ENCODE results near the gene CYP4F11. TPM values are rescaled to one million over a fixed set of nuclear protein-coding genes. Genes with fewer than 3 reads are reported as not detected.

Gene CYP4F11
- total RNA-seq, 1 donor from 2014 or later: not detected

- Mint-ChIP-seq H3K4me3 (ENCODE audit: unreplicated experiment) (no peak overlapping the region), H3K27ac (ENCODE audit: unreplicated experiment) (no peak overlapping the region), H3K36me3 (ENCODE audit: unreplicated experiment) (no peaks in the 10 kb centered on the region), H3K4me1 (ENCODE audit: low read depth, unreplicated experiment) (peaks cover 2% of the 10 kb centered on the region), H3K27me3 (ENCODE audit: unreplicated experiment) (peaks cover 5% of the 10 kb centered on the region), H3K9me3 (ENCODE audit: unreplicated experiment) (peaks cover 3% of the 10 kb centered on the region)
- no peak for TF ChIP-seq CTCF (IDR thresholded peaks at IDR 0.05; ENCODE audit: partially characterized antibody, unreplicated experiment)
- no peak for DNase-seq
Measured at GRCh38 chr19:15869873-15870272, 64.5 kb downstream of the CYP4F11 start.

- H3K4me1 Mint-ChIP-seq (ENCODE audit: low read depth, unreplicated experiment): peaks cover 2% of the 10 kb centered on the region
- peak; percentile 33 for TF ChIP-seq CTCF (IDR thresholded peaks at IDR 0.05; ENCODE audit: partially characterized antibody, unreplicated experiment)
- no peaks in the 10 kb centered on the region for H3K36me3 Mint-ChIP-seq (ENCODE audit: unreplicated experiment)
- peak; percentile 29 for DNase-seq
- H3K27me3 Mint-ChIP-seq (ENCODE audit: unreplicated experiment): peaks cover 5% of the 10 kb centered on the region
- no peak overlapping the region for H3K27ac Mint-ChIP-seq (ENCODE audit: unreplicated experiment)
- H3K9me3 Mint-ChIP-seq (ENCODE audit: unreplicated experiment): peaks cover 3% of the 10 kb centered on the region
- H3K4me3 Mint-ChIP-seq (ENCODE audit: unreplicated experiment): no peak overlapping the region
Measured at GRCh38 chr19:15869109-15869555, 65.2 kb downstream of the CYP4F11 start.

- Mint-ChIP-seq H3K36me3 (ENCODE audit: unreplicated experiment) (no peaks in the 10 kb centered on the region), H3K4me3 (ENCODE audit: unreplicated experiment) (no peak overlapping the region), H3K4me1 (ENCODE audit: low read depth, unreplicated experiment) (peaks cover 2% of the 10 kb centered on the region), H3K27ac (ENCODE audit: unreplicated experiment) (no peak overlapping the region), H3K9me3 (ENCODE audit: unreplicated experiment) (peaks cover 3% of the 10 kb centered on the region), H3K27me3 (ENCODE audit: unreplicated experiment) (peaks cover 8% of the 10 kb centered on the region)
- DNase-seq: no peak
- TF ChIP-seq CTCF (IDR thresholded peaks at IDR 0.05; ENCODE audit: partially characterized antibody, unreplicated experiment): no peak
Measured at GRCh38 chr19:15866636-15867035, 67.7 kb downstream of the CYP4F11 start.

GRCh38 chr19:15864824-15865223, 69.5 kb downstream of the CYP4F11 start:
- H3K27ac Mint-ChIP-seq (ENCODE audit: unreplicated experiment): no peak overlapping the region
- peaks cover 2% of the 10 kb centered on the region for H3K4me1 Mint-ChIP-seq (ENCODE audit: low read depth, unreplicated experiment)
- H3K36me3 Mint-ChIP-seq (ENCODE audit: unreplicated experiment): peaks cover 3% of the 10 kb centered on the region
- no peak overlapping the region for H3K4me3 Mint-ChIP-seq (ENCODE audit: unreplicated experiment)
- TF ChIP-seq CTCF (IDR thresholded peaks at IDR 0.05; ENCODE audit: partially characterized antibody, unreplicated experiment): no peak
- H3K27me3 Mint-ChIP-seq (ENCODE audit: unreplicated experiment): peaks cover 7% of the 10 kb centered on the region
- peaks cover 3% of the 10 kb centered on the region for H3K9me3 Mint-ChIP-seq (ENCODE audit: unreplicated experiment)
- DNase-seq: no peak

- DNase-seq: no peak
- peaks cover 3% of the 10 kb centered on the region for H3K36me3 Mint-ChIP-seq (ENCODE audit: unreplicated experiment)
- no peak overlapping the region for H3K4me3 Mint-ChIP-seq (ENCODE audit: unreplicated experiment)
- H3K27me3 Mint-ChIP-seq (ENCODE audit: unreplicated experiment): peaks cover 3% of the 10 kb centered on the region
- no peaks in the 10 kb centered on the region for H3K4me1 Mint-ChIP-seq (ENCODE audit: low read depth, unreplicated experiment)
- H3K9me3 Mint-ChIP-seq (ENCODE audit: unreplicated experiment): no peaks in the 10 kb centered on the region
- H3K27ac Mint-ChIP-seq (ENCODE audit: unreplicated experiment): no peak overlapping the region
- TF ChIP-seq CTCF (IDR thresholded peaks at IDR 0.05; ENCODE audit: partially characterized antibody, unreplicated experiment): no peak
Measured at GRCh38 chr19:15863272-15863671, 71.1 kb downstream of the CYP4F11 start.

Data from glutamatergic neuron (in vitro differentiated cells).